ENCODE data around the gene ABT1.

- TF ChIP-seq CTCF (IDR thresholded peaks at IDR 0.05; ENCODE audit: poor library complexity) (no peak), EZH2phosphoT487 (IDR thresholded peaks at IDR 0.05; ENCODE audit: low read depth, severe bottlenecking, unreplicated experiment) (no peak), EZH2 (IDR thresholded peaks at IDR 0.05; ENCODE audit: borderline replicate concordance) (no peak)
Observed at GRCh38 chr6:26571592-26572296, 25.0 kb upstream of the ABT1 start.

Measured in hepatocyte (in vitro differentiated cells).